ENCODE measurements around the gene TMTC2.
A peak's percentile ranks its signal among the peaks of the same experiment; 100 is the strongest.

TMTC2 gene

GRCh38 chr12:82705774-82706173 lies 19.1 kb downstream of the TMTC2 start:
- TF ChIP-seq CTCF (conservative IDR thresholded peaks at IDR 0.05; ENCODE audit: low read length) = no peak
- no peak for DNase-seq (ENCODE audit: low read depth)
- no peak overlapping the region for H3K4me3 ChIP-seq (ENCODE audit: low read length)

- TF ChIP-seq CTCF (conservative IDR thresholded peaks at IDR 0.05; ENCODE audit: low read length) = no peak
- peak; percentile 34 for DNase-seq (ENCODE audit: low read depth)
- H3K4me3 ChIP-seq (ENCODE audit: low read length) = no peak overlapping the region
Measured at GRCh38 chr12:82708061-82708879, 21.6 kb downstream of the TMTC2 start.

GRCh38 chr12:82709794-82710355 lies 23.2 kb downstream of the TMTC2 start:
- no peak overlapping the region for H3K4me3 ChIP-seq (ENCODE audit: low read length)
- no peak for TF ChIP-seq CTCF (conservative IDR thresholded peaks at IDR 0.05; ENCODE audit: low read length)
- no peak for DNase-seq (ENCODE audit: low read depth)

GRCh38 chr12:82710741-82711140 lies 24.0 kb downstream of the TMTC2 start:
- no peak for TF ChIP-seq CTCF (conservative IDR thresholded peaks at IDR 0.05; ENCODE audit: low read length)
- DNase-seq (ENCODE audit: low read depth) = no peak
- H3K4me3 ChIP-seq (ENCODE audit: low read length) = no peak overlapping the region

GRCh38 chr12:82714427-82714826 lies 27.7 kb downstream of the TMTC2 start:
- H3K4me3 ChIP-seq (ENCODE audit: low read length) = no peak overlapping the region
- no peak for TF ChIP-seq CTCF (conservative IDR thresholded peaks at IDR 0.05; ENCODE audit: low read length)
- DNase-seq (ENCODE audit: low read depth) = no peak

- no peak for DNase-seq (ENCODE audit: low read depth)
- no peak for TF ChIP-seq CTCF (conservative IDR thresholded peaks at IDR 0.05; ENCODE audit: low read length)
- no peak overlapping the region for H3K4me3 ChIP-seq (ENCODE audit: low read length)
Measured at GRCh38 chr12:82721726-82722125, 35.0 kb downstream of the TMTC2 start.

GRCh38 chr12:82723093-82723492 lies 36.4 kb downstream of the TMTC2 start:
- no peak for DNase-seq (ENCODE audit: low read depth)
- H3K4me3 ChIP-seq (ENCODE audit: low read length) = no peak overlapping the region
- TF ChIP-seq CTCF (conservative IDR thresholded peaks at IDR 0.05; ENCODE audit: low read length) = no peak
